H9 (cell line): Measurements from ENCODE around the gene CAPN6. TPM values are rescaled to one million over a fixed set of nuclear protein-coding genes. Genes with fewer than 3 reads are reported as not detected.

Experiments
- DNase-seq: peaks from one replicate; pipeline ENCODE4 v3.0.0-alpha.2; 2017
- H2AFZ ChIP-seq: one replicate; pipeline ENCODE4 v1.6.1; 2013; ENCODE audit warnings: mild to moderate bottlenecking, low read length, control low read depth, moderate library complexity
- H2AK5ac ChIP-seq: 2 replicates; pipeline ENCODE4 v1.6.1; 2013; ENCODE audit warnings: low read length, control low read depth, mixed read lengths; ENCODE audit not compliant: insufficient read length
- H2BK120ac ChIP-seq: one replicate; pipeline ENCODE4 v1.6.1; 2013; ENCODE audit warnings: low read depth, mild to moderate bottlenecking, low read length, control low read depth, inconsistent platforms; ENCODE audit not compliant: poor library complexity, severe bottlenecking
- H2BK12ac ChIP-seq: 2 replicates; pipeline ENCODE4 v1.6.1; 2013; ENCODE audit warnings: low read length, control low read depth, mixed read lengths, low read depth; ENCODE audit not compliant: insufficient read length
- H2BK15ac ChIP-seq: 2 replicates; pipeline ENCODE4 v1.6.1; 2013; ENCODE audit warnings: low read depth, low read length, control low read depth
- H2BK20ac ChIP-seq: one replicate; pipeline ENCODE4 v1.6.1; 2013; ENCODE audit warnings: low read depth, mild to moderate bottlenecking, low read length, control low read depth, inconsistent platforms; ENCODE audit not compliant: poor library complexity, severe bottlenecking
- H2BK5ac ChIP-seq: 2 replicates; pipeline ENCODE4 v1.6.1; 2013; ENCODE audit warnings: low read length, control low read depth, mixed read lengths; ENCODE audit not compliant: insufficient read length
- H3K14ac ChIP-seq: 2 replicates; pipeline ENCODE4 v1.6.1; 2013; ENCODE audit warnings: low read length, control low read depth; ENCODE audit not compliant: insufficient read depth
- H3K18ac ChIP-seq: 2 replicates; pipeline ENCODE4 v1.6.1; 2013; ENCODE audit warnings: low read depth, mild to moderate bottlenecking, mixed read lengths, low read length, control low read depth; ENCODE audit not compliant: insufficient read length
- H3K23ac ChIP-seq: 2 replicates; pipeline ENCODE4 v1.6.1; 2013; ENCODE audit warnings: low read length, control low read depth, mixed read lengths, low read depth; ENCODE audit not compliant: insufficient read length
- H3K23me2 ChIP-seq: 2 replicates; pipeline ENCODE4 v1.6.1; 2013; ENCODE audit warnings: low read depth, mild to moderate bottlenecking, mixed read lengths, low read length, control low read depth; ENCODE audit not compliant: insufficient read length, poor library complexity, severe bottlenecking
- H3K27ac ChIP-seq: 2 replicates; pipeline ENCODE4 v1.5.1; 2013; ENCODE audit warnings: low read length, control low read depth, mixed read lengths, low read depth; ENCODE audit not compliant: insufficient read length
- H3K27me3 ChIP-seq: 2 replicates; pipeline ENCODE4 v1.6.1; 2013; ENCODE audit warnings: low read length, control low read depth, inconsistent platforms; ENCODE audit not compliant: insufficient read depth
- H3K4ac ChIP-seq: 2 replicates; pipeline ENCODE4 v1.6.1; 2013; ENCODE audit warnings: low read depth, mild to moderate bottlenecking, control low read depth, inconsistent platforms, low read length, moderate library complexity
- H3K4me1 ChIP-seq: 2 replicates; pipeline ENCODE4 v1.6.1; 2013; ENCODE audit warnings: low read length, control low read depth, inconsistent platforms; ENCODE audit not compliant: insufficient read depth
- H3K4me2 ChIP-seq: 2 replicates; pipeline ENCODE4 v1.6.1; 2013; ENCODE audit warnings: low read length, control low read depth, mixed read lengths; ENCODE audit not compliant: insufficient read length, insufficient read depth
- H3K56ac ChIP-seq: 2 replicates; pipeline ENCODE4 v1.6.1; 2013; ENCODE audit warnings: low read depth, mild to moderate bottlenecking, mixed read lengths, low read length, control low read depth; ENCODE audit not compliant: insufficient read length
- H3K79me1 ChIP-seq: 2 replicates; pipeline ENCODE4 v1.6.1; 2013; ENCODE audit warnings: low read depth, mild to moderate bottlenecking, moderate library complexity, low read length, control low read depth, inconsistent platforms; ENCODE audit not compliant: insufficient read depth, poor library complexity, severe bottlenecking
- H3K79me2 ChIP-seq: 2 replicates; pipeline ENCODE4 v1.6.1; 2013; ENCODE audit warnings: low read length, control low read depth, inconsistent platforms; ENCODE audit not compliant: insufficient read depth
- H3K9ac ChIP-seq: 2 replicates; pipeline ENCODE4 v1.6.1; 2013; ENCODE audit warnings: low read length, control low read depth, mixed read lengths; ENCODE audit not compliant: insufficient read length; ENCODE audit errors: extremely low read depth
- H3K9me3 ChIP-seq: one replicate; pipeline ENCODE4 v1.6.1; 2013; ENCODE audit warnings: low read depth, low read length, inconsistent platforms; ENCODE audit not compliant: control insufficient read depth
- H3T11ph ChIP-seq: one replicate; pipeline ENCODE4 v1.6.1; 2013; ENCODE audit warnings: mild to moderate bottlenecking, low read length, control low read depth, inconsistent platforms
- H4K20me1 ChIP-seq: one replicate; pipeline ENCODE4 v1.6.1; 2013; ENCODE audit not compliant: control insufficient read depth, insufficient read length, insufficient read depth
- H4K5ac ChIP-seq: 2 replicates; pipeline ENCODE4 v1.6.1; 2013; ENCODE audit warnings: low read depth, mild to moderate bottlenecking, mixed read lengths, low read length, control low read depth; ENCODE audit not compliant: insufficient read length
- H4K8ac ChIP-seq: replicated peaks from 2 replicates; pipeline ENCODE4 v1.6.1; 2013; ENCODE audit warnings: low read length, control low read depth, mixed read lengths, low read depth; ENCODE audit not compliant: insufficient read length
- H4K91ac ChIP-seq: 2 replicates; pipeline ENCODE4 v1.6.1; 2013; ENCODE audit warnings: low read depth, mild to moderate bottlenecking, moderate library complexity, mixed read lengths, low read length, control low read depth; ENCODE audit not compliant: insufficient read length
- H3K27ac Mint-ChIP-seq, 3 experiments: 2 replicates in 2 of 3; 3 replicates in 1 of 3; pipeline ENCODE4 v1.8.0; 2020 to 2021; ENCODE audit warnings: mixed read lengths in 3 of 3, mild to moderate bottlenecking in 1 of 3, moderate library complexity in 1 of 3
- H3K27me3 Mint-ChIP-seq: 2 replicates; pipeline ENCODE4 v1.8.0; 2021; ENCODE audit warnings: low read depth, mild to moderate bottlenecking, moderate library complexity, mixed read lengths
- H3K36me3 Mint-ChIP-seq, 3 experiments: 2 replicates in 2 of 3; 3 replicates in 1 of 3; pipeline ENCODE4 v1.8.0; 2020 to 2021; ENCODE audit warnings: low read depth in 3 of 3, mixed read lengths in 3 of 3; ENCODE audit not compliant: insufficient read depth in 1 of 3
- H3K4me1 Mint-ChIP-seq, 2 experiments: 2 replicates each; pipeline ENCODE4 v1.8.0; 2020; ENCODE audit warnings: mixed read lengths in 2 of 2
- H3K4me3 Mint-ChIP-seq, 2 experiments: 2 replicates in 1 of 2; 3 replicates in 1 of 2; pipeline ENCODE4 v1.8.0; 2020 to 2021; ENCODE audit warnings: mild to moderate bottlenecking in 2 of 2, mixed read lengths in 2 of 2, moderate library complexity in 1 of 2
- H3K9me3 Mint-ChIP-seq, 2 experiments: 2 replicates in 1 of 2; 3 replicates in 1 of 2; pipeline ENCODE4 v1.8.0; 2020; ENCODE audit warnings: mild to moderate bottlenecking in 2 of 2, mixed read lengths in 2 of 2, moderate library complexity in 1 of 2
- WGBS: extraction: QIAGEN DNeasy Blood & Tissue Kit; methylation state at CpG from one replicate; pipeline ENCODE4 v1.1.7; 2013; ENCODE audit warnings: missing lambda C conversion rate, low lambda C conversion rate, mixed read lengths; ENCODE audit not compliant: insufficient read length; ENCODE audit errors: extremely low coverage; 5-methylcytosine and 5-hydroxymethylcytosine counted together
- total RNA-seq: library from RNA; stranded (reverse); gene quantifications from 2 replicates; pipeline ENCODE4 v1.2.1, GENCODE V29; 2021
- TF ChIP-seq, protein P1 (sequence below): fragments of 200-600 bp; sonication (generic); conservative IDR thresholded peaks from 3 replicates; pipeline ENCODE4 v1.8.0; 2021; ENCODE audit warnings: antibody characterized with exemption, mild to moderate bottlenecking

The CAPN6 gene
- total RNA-seq, 1 experiment from 2014 or later = 7.2 TPM

DNA sequence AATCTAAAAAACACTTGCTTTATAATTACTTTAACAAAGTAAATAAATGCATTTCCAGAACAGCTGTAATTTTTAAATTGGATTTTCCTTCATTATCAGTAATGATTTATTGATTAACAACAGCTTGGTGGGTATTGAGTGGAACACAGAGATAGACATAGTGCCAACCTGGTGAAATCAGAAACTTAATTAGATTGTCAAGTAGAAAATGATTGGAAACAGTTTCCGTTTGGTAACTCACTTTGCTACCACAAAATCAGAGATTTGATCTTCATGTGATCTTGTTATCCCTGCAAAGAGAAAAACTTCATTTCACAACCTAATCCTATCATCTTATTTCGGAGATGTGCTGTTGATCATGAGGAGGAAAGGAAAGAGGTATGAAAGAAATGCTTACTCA is 70.8 kb downstream of the CAPN6 start:
- H3K4me3 Mint-ChIP-seq = no peak overlapping the region
- Histone ChIP-seq H4K5ac (no peak overlapping the region), H2AFZ (no peak overlapping the region), H4K91ac (no peak overlapping the region), H3K4me1 (no peaks in the 10 kb centered on the region), H3K9ac (no peak overlapping the region), H2BK15ac (no peak overlapping the region), H3K23me2 (no peaks in the 10 kb centered on the region), H4K8ac (no peak overlapping the region), H4K20me1 (no peaks in the 10 kb centered on the region), H3K27me3 (no peaks in the 10 kb centered on the region), H3K9me3 (no peaks in the 10 kb centered on the region), H3K79me2 (no peaks in the 10 kb centered on the region), H3K23ac (no peak overlapping the region), H2AK5ac (no peak overlapping the region), H3K4me2 (no peak overlapping the region), H3K79me1 (no peaks in the 10 kb centered on the region), H3K4ac (no peak overlapping the region), H3K27ac (no peak overlapping the region), H3K56ac (no peak overlapping the region), H3K18ac (no peak overlapping the region), H2BK12ac (no peak overlapping the region), H3K14ac (no peak overlapping the region), H2BK20ac (no peak overlapping the region), H2BK5ac (no peak overlapping the region), H3T11ph (no peak overlapping the region), H2BK120ac (no peak overlapping the region)
- H3K9me3 Mint-ChIP-seq = no peaks in the 10 kb centered on the region
- WGBS = no CpG with 5 or more reads among the region's 2 CpGs
- H3K4me1 Mint-ChIP-seq = 0 out of 4 replicates have a peak, but pooled peaks cover 0 to 6% of the 10 kb centered on the region in 2 experiments
- DNase-seq = no peak
- no peaks in the 10 kb centered on the region; the same call in 1 of the 2 replicates for H3K27me3 Mint-ChIP-seq
- TF ChIP-seq, protein P1, sequence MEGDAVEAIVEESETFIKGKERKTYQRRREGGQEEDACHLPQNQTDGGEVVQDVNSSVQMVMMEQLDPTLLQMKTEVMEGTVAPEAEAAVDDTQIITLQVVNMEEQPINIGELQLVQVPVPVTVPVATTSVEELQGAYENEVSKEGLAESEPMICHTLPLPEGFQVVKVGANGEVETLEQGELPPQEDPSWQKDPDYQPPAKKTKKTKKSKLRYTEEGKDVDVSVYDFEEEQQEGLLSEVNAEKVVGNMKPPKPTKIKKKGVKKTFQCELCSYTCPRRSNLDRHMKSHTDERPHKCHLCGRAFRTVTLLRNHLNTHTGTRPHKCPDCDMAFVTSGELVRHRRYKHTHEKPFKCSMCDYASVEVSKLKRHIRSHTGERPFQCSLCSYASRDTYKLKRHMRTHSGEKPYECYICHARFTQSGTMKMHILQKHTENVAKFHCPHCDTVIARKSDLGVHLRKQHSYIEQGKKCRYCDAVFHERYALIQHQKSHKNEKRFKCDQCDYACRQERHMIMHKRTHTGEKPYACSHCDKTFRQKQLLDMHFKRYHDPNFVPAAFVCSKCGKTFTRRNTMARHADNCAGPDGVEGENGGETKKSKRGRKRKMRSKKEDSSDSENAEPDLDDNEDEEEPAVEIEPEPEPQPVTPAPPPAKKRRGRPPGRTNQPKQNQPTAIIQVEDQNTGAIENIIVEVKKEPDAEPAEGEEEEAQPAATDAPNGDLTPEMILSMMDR = no peak
- H3K27ac Mint-ChIP-seq = no peak overlapping the region
- H3K36me3 Mint-ChIP-seq = peaks cover 0 to 8% (median 6%) of the 10 kb centered on the region in 3 experiments; a peak in 4 of 7 replicates

Other genes with a start within 250 kb of the CAPN6 start
- 7.5 and 7.8 TPM in 2 replicates for gene PAK3, start 174.3 kb downstream of the CAPN6 start, total RNA-seq
- gene DCX, start 141.7 kb upstream of the CAPN6 start, total RNA-seq = 1.3 and 2.0 TPM in 2 replicates
- 0.22 and 0.29 TPM in 2 replicates for gene SERTM2, start 241.2 kb upstream of the CAPN6 start, total RNA-seq